ENCODE data around the gene SLC25A10. TPM values are rescaled to one million over a fixed set of nuclear protein-coding genes. Genes with fewer than 3 reads are reported as not detected.

The SLC25A10 gene
- total and polyA plus RNA-seq, 2 of the 4 experiments (the other 2 are of a cell fraction): 14.9 to 19.0 TPM

DNA sequence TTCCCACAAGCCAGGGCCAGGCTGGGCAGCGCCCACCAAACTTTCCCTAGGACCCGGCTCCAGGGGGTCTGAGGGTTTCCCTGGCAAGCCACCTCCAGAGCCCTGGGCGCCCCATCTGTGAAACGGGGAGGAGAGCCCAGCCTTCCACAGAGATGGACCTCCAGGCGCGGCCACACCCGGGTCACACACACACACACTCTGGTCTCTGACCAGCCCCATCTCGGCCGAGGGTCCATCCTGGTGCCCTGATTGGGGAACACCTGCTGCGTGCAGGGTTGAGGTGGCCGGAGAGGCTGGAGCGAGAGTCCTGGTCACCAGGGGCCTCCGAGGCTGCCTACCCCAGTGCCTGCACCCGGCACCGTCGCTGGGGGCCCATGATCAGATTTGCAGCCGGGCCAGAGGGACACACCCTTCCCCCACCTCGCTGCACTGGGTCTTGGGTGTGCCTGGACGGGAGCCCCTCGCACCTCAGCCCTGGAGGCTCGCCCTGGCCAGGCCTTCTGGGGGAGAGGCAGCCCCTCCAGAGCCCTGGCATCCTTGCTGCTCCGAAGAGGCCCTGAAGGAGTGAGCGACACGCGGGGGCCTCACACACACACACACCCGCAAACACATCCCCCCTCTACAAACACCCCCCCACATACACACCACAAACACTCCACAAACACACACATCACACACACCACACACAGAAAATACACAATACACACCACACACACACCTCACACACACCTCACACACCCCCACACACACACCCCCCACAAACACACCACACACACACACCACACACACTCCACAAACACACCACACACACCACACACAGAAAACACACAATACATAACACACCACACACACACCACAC, 29.7 kb downstream of the SLC25A10 start:
- Histone ChIP-seq H3K79me1 (ENCODE audit: low read depth in 1 of 2, low read length in 2 of 2) (no peaks in the 10 kb centered on the region), H3K9me1 (ENCODE audit: insufficient read depth, low read length) (no peaks in the 10 kb centered on the region), H3K18ac (ENCODE audit: low read depth, low read length) (no peak overlapping the region), H2AFZ (replicated peaks; ENCODE audit: low read length, poor library complexity) (peak overlapping the region; percentile 32), H2BK5ac (ENCODE audit: low read depth, low read length, poor library complexity, severe bottlenecking) (peak overlapping the region; percentile 94), H3K4me3 (ENCODE audit: insufficient read depth, low read depth, low read length) (no peak overlapping the region), H2AK5ac (ENCODE audit: low read depth, low read length) (no peak overlapping the region), H4K8ac (ENCODE audit: low read depth in 2 of 2, low read length in 2 of 2) (no peak overlapping the region), H2BK15ac (ENCODE audit: low read depth, low read length) (no peak overlapping the region), H3K9ac (ENCODE audit: low read depth, low read length) (no peak overlapping the region), H4K91ac (ENCODE audit: insufficient read depth, low read depth, low read length) (no peak overlapping the region), H3K23ac (ENCODE audit: low read depth, low read length) (no peak overlapping the region), H2BK120ac (ENCODE audit: low read depth, low read length) (no peak overlapping the region), H2BK20ac (ENCODE audit: low read depth, low read length) (no peak overlapping the region), H3K9me3 (ENCODE audit: control insufficient read depth, insufficient read depth, low read length) (no peaks in the 10 kb centered on the region), H3K4me1 (ENCODE audit: control insufficient read depth, insufficient read depth, low read length) (no peaks in the 10 kb centered on the region), H3K27me3 (ENCODE audit: control insufficient read depth, insufficient read depth, low read length) (peaks cover 4% of the 10 kb centered on the region; the same call in 1 of the 2 replicates), H3K4me2 (ENCODE audit: low read depth, low read length) (no peak overlapping the region), H4K20me1 (ENCODE audit: insufficient read depth, low read length) (no peaks in the 10 kb centered on the region), H2AK9ac (replicated peaks; ENCODE audit: low read depth, low read length, poor library complexity) (peak overlapping the region; percentile 61), H4K5ac (ENCODE audit: low read depth, low read length) (no peak overlapping the region), H3K36me3 (ENCODE audit: control insufficient read depth, insufficient read depth, low read length) (no peaks in the 10 kb centered on the region), H3K4ac (ENCODE audit: low read depth, low read length) (no peak overlapping the region), H3K14ac (replicated peaks; ENCODE audit: low read depth, low read length) (no peak overlapping the region), H3K27ac (ENCODE audit: insufficient read depth, low read length) (no peak overlapping the region), H3K56ac (ENCODE audit: extremely low read depth, insufficient read depth, low read length) (no peak overlapping the region)
- no TSS peak for BruUV-seq (replicated peaks)
- in situ Hi-C loops (cut with MboI; ENCODE audit: low sequenced_read_pairs): no loop called here
- CTCF ChIA-PET: no interaction called here
- WGBS, 2 experiments (ENCODE audit: extremely low coverage in 2 of 2, insufficient read length in 1 of 2): no CpG with 5 or more reads among the region's 26 CpGs
- POLR2A ChIA-PET (ENCODE audit: unreplicated experiment): no interaction called here
- no peak for ATAC-seq (ENCODE audit: low read depth)
- dilution Hi-C loops (cut with HindIII; ENCODE audit: low sequenced_read_pairs, unreplicated experiment): no loop called here
- intact Hi-C loops (cut with micrococcal nuclease): no loop called here
- DNase-seq: no peak
- TF ChIP-seq, protein P1, sequence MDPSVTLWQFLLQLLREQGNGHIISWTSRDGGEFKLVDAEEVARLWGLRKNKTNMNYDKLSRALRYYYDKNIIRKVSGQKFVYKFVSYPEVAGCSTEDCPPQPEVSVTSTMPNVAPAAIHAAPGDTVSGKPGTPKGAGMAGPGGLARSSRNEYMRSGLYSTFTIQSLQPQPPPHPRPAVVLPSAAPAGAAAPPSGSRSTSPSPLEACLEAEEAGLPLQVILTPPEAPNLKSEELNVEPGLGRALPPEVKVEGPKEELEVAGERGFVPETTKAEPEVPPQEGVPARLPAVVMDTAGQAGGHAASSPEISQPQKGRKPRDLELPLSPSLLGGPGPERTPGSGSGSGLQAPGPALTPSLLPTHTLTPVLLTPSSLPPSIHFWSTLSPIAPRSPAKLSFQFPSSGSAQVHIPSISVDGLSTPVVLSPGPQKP (IDR thresholded peaks at IDR 0.05; ENCODE audit: borderline replicate concordance, low read depth, low read length): no peak
- TF ChIP-seq MXI1 (IDR thresholded peaks at IDR 0.05; ENCODE audit: borderline replicate concordance, low read depth, low read length): no peak
- no peak for TF ChIP-seq CEBPB (IDR thresholded peaks at IDR 0.05; ENCODE audit: low read depth, low read length)
- TF ChIP-seq RFX5 (IDR thresholded peaks at IDR 0.05; ENCODE audit: low read depth, low read length): no peak
- TF ChIP-seq NFE2L2 (IDR thresholded peaks at IDR 0.05; ENCODE audit: low read depth, low read length): no peak
- no peak for TF ChIP-seq POLR2A (IDR thresholded peaks at IDR 0.05; ENCODE audit: low read depth, low read length)
- no peak for TF ChIP-seq CHD1 (IDR thresholded peaks at IDR 0.05; ENCODE audit: low read depth, low read length)
- TF ChIP-seq MAFK (IDR thresholded peaks at IDR 0.05; ENCODE audit: low read depth, low read length): no peak
- TF ChIP-seq RAD21 (IDR thresholded peaks at IDR 0.05; ENCODE audit: low read length): no peak
- TF ChIP-seq, protein P2, sequence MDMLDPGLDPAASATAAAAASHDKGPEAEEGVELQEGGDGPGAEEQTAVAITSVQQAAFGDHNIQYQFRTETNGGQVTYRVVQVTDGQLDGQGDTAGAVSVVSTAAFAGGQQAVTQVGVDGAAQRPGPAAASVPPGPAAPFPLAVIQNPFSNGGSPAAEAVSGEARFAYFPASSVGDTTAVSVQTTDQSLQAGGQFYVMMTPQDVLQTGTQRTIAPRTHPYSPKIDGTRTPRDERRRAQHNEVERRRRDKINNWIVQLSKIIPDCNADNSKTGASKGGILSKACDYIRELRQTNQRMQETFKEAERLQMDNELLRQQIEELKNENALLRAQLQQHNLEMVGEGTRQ (IDR thresholded peaks at IDR 0.05; ENCODE audit: low read depth, low read length): no peak
- TF ChIP-seq MAZ (IDR thresholded peaks at IDR 0.05; ENCODE audit: borderline replicate concordance, low read depth, low read length): no peak
- TF ChIP-seq SMC3 (IDR thresholded peaks at IDR 0.05; ENCODE audit: low read depth, low read length): no peak
- TF ChIP-seq BHLHE40 (IDR thresholded peaks at IDR 0.05; ENCODE audit: low read depth, low read length): no peak
- TF ChIP-seq, protein P3, sequence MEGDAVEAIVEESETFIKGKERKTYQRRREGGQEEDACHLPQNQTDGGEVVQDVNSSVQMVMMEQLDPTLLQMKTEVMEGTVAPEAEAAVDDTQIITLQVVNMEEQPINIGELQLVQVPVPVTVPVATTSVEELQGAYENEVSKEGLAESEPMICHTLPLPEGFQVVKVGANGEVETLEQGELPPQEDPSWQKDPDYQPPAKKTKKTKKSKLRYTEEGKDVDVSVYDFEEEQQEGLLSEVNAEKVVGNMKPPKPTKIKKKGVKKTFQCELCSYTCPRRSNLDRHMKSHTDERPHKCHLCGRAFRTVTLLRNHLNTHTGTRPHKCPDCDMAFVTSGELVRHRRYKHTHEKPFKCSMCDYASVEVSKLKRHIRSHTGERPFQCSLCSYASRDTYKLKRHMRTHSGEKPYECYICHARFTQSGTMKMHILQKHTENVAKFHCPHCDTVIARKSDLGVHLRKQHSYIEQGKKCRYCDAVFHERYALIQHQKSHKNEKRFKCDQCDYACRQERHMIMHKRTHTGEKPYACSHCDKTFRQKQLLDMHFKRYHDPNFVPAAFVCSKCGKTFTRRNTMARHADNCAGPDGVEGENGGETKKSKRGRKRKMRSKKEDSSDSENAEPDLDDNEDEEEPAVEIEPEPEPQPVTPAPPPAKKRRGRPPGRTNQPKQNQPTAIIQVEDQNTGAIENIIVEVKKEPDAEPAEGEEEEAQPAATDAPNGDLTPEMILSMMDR (conservative IDR thresholded peaks at IDR 0.05; ENCODE audit: low read depth, low read length): no peak
- TF ChIP-seq FOS (IDR thresholded peaks at IDR 0.05; ENCODE audit: low read depth, low read length): no peak

Measured in IMR-90 (cell line).